ENCODE measurements around the gene LHX6.

Gene LHX6

DNA sequence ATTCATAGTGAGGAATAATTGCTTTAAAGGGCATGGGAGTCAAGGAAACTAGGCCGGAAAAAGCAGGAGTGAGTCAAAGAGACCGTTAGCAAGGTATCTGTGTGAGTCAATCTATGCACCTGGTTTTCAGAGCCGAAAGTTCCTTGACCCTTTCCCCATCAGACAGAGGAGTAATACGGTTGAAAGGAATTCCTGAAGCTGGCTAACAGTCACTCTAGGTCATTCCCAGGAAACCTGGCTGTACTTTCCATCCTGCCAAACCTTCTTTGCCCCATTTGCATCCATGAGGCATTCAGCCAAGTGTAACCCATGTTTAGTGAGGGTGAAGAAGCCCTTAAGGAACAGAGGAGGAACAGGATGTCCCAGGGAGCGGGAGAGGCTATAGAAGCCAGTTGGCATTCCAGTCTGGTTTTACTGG is 19.7 kb upstream of the LHX6 start:
- Histone ChIP-seq H2AK5ac (ENCODE audit: low read length, severe bottlenecking) (no peak overlapping the region), H3K27me3 (ENCODE audit: control insufficient read depth in 1 of 2, insufficient read depth in 1 of 2, low read length in 2 of 2) (no peaks in the 10 kb centered on the region), H3K36me3 (ENCODE audit: control insufficient read depth in 1 of 2, insufficient read depth in 2 of 2, low read depth in 1 of 2, low read length in 2 of 2) (peaks cover 25 to 88% of the 10 kb centered on the region in 2 experiments), H3K14ac (ENCODE audit: low read length in 2 of 2) (no peak overlapping the region), H3K27ac (ENCODE audit: low read length, poor library complexity, severe bottlenecking) (no peak overlapping the region), H3K4me3 (ENCODE audit: insufficient read depth in 1 of 2, low read depth in 1 of 2, low read length in 2 of 2) (no peak overlapping the region), H4K8ac (ENCODE audit: low read length) (no peak overlapping the region), H4K91ac (ENCODE audit: low read length) (no peak overlapping the region), H3K79me1 (replicated peaks; ENCODE audit: low read length, poor library complexity, severe bottlenecking) (peaks cover 25% of the 10 kb centered on the region), H2BK5ac (ENCODE audit: low read depth, low read length, poor library complexity, severe bottlenecking) (no peak overlapping the region), H2AFZ (ENCODE audit: low read depth, low read length) (no peak overlapping the region), H3K4me1 (ENCODE audit: control insufficient read depth, insufficient read depth, low read depth, low read length) (no peaks in the 10 kb centered on the region), H2BK12ac (ENCODE audit: low read length in 2 of 2) (no peak overlapping the region), H3K4ac (ENCODE audit: low read depth in 1 of 2, low read length in 2 of 2) (no peak overlapping the region), H3K23ac (ENCODE audit: low read length in 2 of 2) (no peak overlapping the region), H3K4me2 (ENCODE audit: low read length, poor library complexity, severe bottlenecking) (no peak overlapping the region), H3K9me3 (ENCODE audit: control insufficient read depth, low read length) (no peaks in the 10 kb centered on the region), H3K9ac (ENCODE audit: low read length) (no peak overlapping the region), H2BK120ac (ENCODE audit: low read depth, low read length) (no peak overlapping the region), H2BK15ac (ENCODE audit: low read depth, poor library complexity, severe bottlenecking) (no peak overlapping the region), H3K18ac (ENCODE audit: low read depth in 1 of 2, low read length in 2 of 2) (no peak overlapping the region)
- no peak for DNase-seq
- WGBS, result 98% methylated on average over 4 of the region's 5 CpGs

GRCh38 chr9:122246666-122247065 is 17.9 kb upstream of the LHX6 start:
- no peak overlapping the region for H3K18ac ChIP-seq (ENCODE audit: low read depth in 1 of 2, low read length in 2 of 2)
- no peak overlapping the region for H2AK5ac ChIP-seq (ENCODE audit: low read length, severe bottlenecking)
- H2BK120ac ChIP-seq (ENCODE audit: low read depth, low read length), result no peak overlapping the region
- H3K4ac ChIP-seq (ENCODE audit: low read depth in 1 of 2, low read length in 2 of 2), result no peak overlapping the region
- no peak overlapping the region for H3K14ac ChIP-seq (ENCODE audit: low read length in 2 of 2)
- no peak overlapping the region for H4K8ac ChIP-seq (ENCODE audit: low read length)
- H2BK12ac ChIP-seq (ENCODE audit: low read length in 2 of 2), result no peak overlapping the region
- H3K4me2 ChIP-seq (ENCODE audit: low read length, poor library complexity, severe bottlenecking), result no peak overlapping the region
- H4K91ac ChIP-seq (ENCODE audit: low read length), result no peak overlapping the region
- no peaks in the 10 kb centered on the region for H3K9me3 ChIP-seq (ENCODE audit: control insufficient read depth, low read length)
- no peak overlapping the region for H2BK5ac ChIP-seq (ENCODE audit: low read depth, low read length, poor library complexity, severe bottlenecking)
- H3K27me3 ChIP-seq (ENCODE audit: control insufficient read depth in 1 of 2, insufficient read depth in 1 of 2, low read length in 2 of 2), result no peaks in the 10 kb centered on the region
- peaks cover 30 to 88% of the 10 kb centered on the region in 2 experiments for H3K36me3 ChIP-seq (ENCODE audit: control insufficient read depth in 1 of 2, insufficient read depth in 2 of 2, low read depth in 1 of 2, low read length in 2 of 2)
- H3K23ac ChIP-seq (ENCODE audit: low read length in 2 of 2), result no peak overlapping the region
- H3K4me3 ChIP-seq (ENCODE audit: insufficient read depth in 1 of 2, low read depth in 1 of 2, low read length in 2 of 2), result no peak overlapping the region
- H3K9ac ChIP-seq (ENCODE audit: low read length), result no peak overlapping the region
- no peak overlapping the region for H3K27ac ChIP-seq (ENCODE audit: low read length, poor library complexity, severe bottlenecking)
- H3K79me1 ChIP-seq (replicated peaks; ENCODE audit: low read length, poor library complexity, severe bottlenecking), result peaks cover 15% of the 10 kb centered on the region
- no peak overlapping the region for H2AFZ ChIP-seq (ENCODE audit: low read depth, low read length)
- no peak for DNase-seq
- 89% methylated on average over 3 of the region's 3 CpGs for WGBS
- H2BK15ac ChIP-seq (ENCODE audit: low read depth, poor library complexity, severe bottlenecking), result no peak overlapping the region
- no peaks in the 10 kb centered on the region for H3K4me1 ChIP-seq (ENCODE audit: control insufficient read depth, insufficient read depth, low read depth, low read length)

GRCh38 chr9:122244349-122244748 is 15.6 kb upstream of the LHX6 start:
- H2AK5ac ChIP-seq (ENCODE audit: low read length, severe bottlenecking), result no peak overlapping the region
- WGBS, result 96% methylated on average over 3 of the region's 3 CpGs
- H2BK12ac ChIP-seq (ENCODE audit: low read length in 2 of 2), result no peak overlapping the region
- H3K4me2 ChIP-seq (ENCODE audit: low read length, poor library complexity, severe bottlenecking), result no peak overlapping the region
- no peak overlapping the region for H2BK5ac ChIP-seq (ENCODE audit: low read depth, low read length, poor library complexity, severe bottlenecking)
- H3K79me1 ChIP-seq (replicated peaks; ENCODE audit: low read length, poor library complexity, severe bottlenecking), result peaks cover 12% of the 10 kb centered on the region
- H2BK120ac ChIP-seq (ENCODE audit: low read depth, low read length), result no peak overlapping the region
- H3K9me3 ChIP-seq (ENCODE audit: control insufficient read depth, low read length), result no peaks in the 10 kb centered on the region
- H3K27me3 ChIP-seq (ENCODE audit: control insufficient read depth in 1 of 2, insufficient read depth in 1 of 2, low read length in 2 of 2), result no peaks in the 10 kb centered on the region
- H3K4ac ChIP-seq (ENCODE audit: low read depth in 1 of 2, low read length in 2 of 2), result no peak overlapping the region
- no peaks in the 10 kb centered on the region for H3K4me1 ChIP-seq (ENCODE audit: control insufficient read depth, insufficient read depth, low read depth, low read length)
- no peak overlapping the region for H3K9ac ChIP-seq (ENCODE audit: low read length)
- H3K18ac ChIP-seq (ENCODE audit: low read depth in 1 of 2, low read length in 2 of 2), result no peak overlapping the region
- H2BK15ac ChIP-seq (ENCODE audit: low read depth, poor library complexity, severe bottlenecking), result no peak overlapping the region
- H2AFZ ChIP-seq (ENCODE audit: low read depth, low read length), result no peak overlapping the region
- peaks cover 26 to 90% of the 10 kb centered on the region in 2 experiments for H3K36me3 ChIP-seq (ENCODE audit: control insufficient read depth in 1 of 2, insufficient read depth in 2 of 2, low read depth in 1 of 2, low read length in 2 of 2)
- DNase-seq, result no peak
- no peak overlapping the region for H3K4me3 ChIP-seq (ENCODE audit: insufficient read depth in 1 of 2, low read depth in 1 of 2, low read length in 2 of 2)
- H3K23ac ChIP-seq (ENCODE audit: low read length in 2 of 2), result no peak overlapping the region
- no peak overlapping the region for H3K14ac ChIP-seq (ENCODE audit: low read length in 2 of 2)
- no peak overlapping the region for H3K27ac ChIP-seq (ENCODE audit: low read length, poor library complexity, severe bottlenecking)
- no peak overlapping the region for H4K91ac ChIP-seq (ENCODE audit: low read length)
- H4K8ac ChIP-seq (ENCODE audit: low read length), result no peak overlapping the region

DNA sequence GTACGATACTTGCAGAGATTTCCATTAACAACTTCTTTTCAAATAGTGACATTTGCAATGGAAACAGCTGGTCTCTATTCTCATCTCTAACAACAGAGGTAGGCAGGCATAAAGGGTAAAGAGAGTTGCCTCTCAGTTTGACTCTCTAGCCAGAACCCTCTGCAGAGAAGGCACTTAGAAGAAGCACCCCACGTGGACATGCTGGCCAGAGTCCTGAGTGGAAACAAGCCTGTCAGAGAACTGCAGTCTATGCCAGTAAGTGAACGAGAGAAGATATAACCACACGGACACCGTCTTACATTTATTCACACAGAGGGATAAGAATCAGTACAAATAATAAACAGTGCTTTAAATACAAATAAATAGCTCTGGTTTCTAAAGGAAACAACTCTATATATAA is 11.0 kb upstream of the LHX6 start:
- Histone ChIP-seq H3K14ac (ENCODE audit: low read length in 2 of 2) (no peak overlapping the region), H2BK120ac (ENCODE audit: low read depth, low read length) (no peak overlapping the region), H2BK5ac (ENCODE audit: low read depth, low read length, poor library complexity, severe bottlenecking) (no peak overlapping the region), H2BK15ac (ENCODE audit: low read depth, poor library complexity, severe bottlenecking) (no peak overlapping the region), H3K4me2 (ENCODE audit: low read length, poor library complexity, severe bottlenecking) (no peak overlapping the region), H3K4me3 (ENCODE audit: insufficient read depth in 1 of 2, low read depth in 1 of 2, low read length in 2 of 2) (no peak overlapping the region), H3K23ac (ENCODE audit: low read length in 2 of 2) (no peak overlapping the region), H3K27ac (ENCODE audit: low read length, poor library complexity, severe bottlenecking) (no peak overlapping the region), H3K9me3 (ENCODE audit: control insufficient read depth, low read length) (no peaks in the 10 kb centered on the region), H3K9ac (ENCODE audit: low read length) (no peak overlapping the region), H3K79me1 (replicated peaks; ENCODE audit: low read length, poor library complexity, severe bottlenecking) (peaks cover 2% of the 10 kb centered on the region), H3K4ac (ENCODE audit: low read depth in 1 of 2, low read length in 2 of 2) (no peak overlapping the region), H4K8ac (ENCODE audit: low read length) (no peak overlapping the region), H3K27me3 (ENCODE audit: control insufficient read depth in 1 of 2, insufficient read depth in 1 of 2, low read length in 2 of 2) (no peaks in the 10 kb centered on the region), H2AFZ (ENCODE audit: low read depth, low read length) (no peak overlapping the region), H4K91ac (ENCODE audit: low read length) (no peak overlapping the region), H3K4me1 (ENCODE audit: control insufficient read depth, insufficient read depth, low read depth, low read length) (no peaks in the 10 kb centered on the region), H2AK5ac (ENCODE audit: low read length, severe bottlenecking) (no peak overlapping the region), H2BK12ac (ENCODE audit: low read length in 2 of 2) (no peak overlapping the region), H3K36me3 (ENCODE audit: control insufficient read depth in 1 of 2, insufficient read depth in 2 of 2, low read depth in 1 of 2, low read length in 2 of 2) (peaks cover 10 to 62% of the 10 kb centered on the region in 2 experiments), H3K18ac (ENCODE audit: low read depth in 1 of 2, low read length in 2 of 2) (no peak overlapping the region)
- WGBS, result 100% methylated on average over 3 of the region's 5 CpGs
- no peak for DNase-seq
